HG02642 (cell line): ENCODE results near the gene ZNF674.
A peak's percentile ranks its signal among the peaks of the same experiment; 100 is the strongest.
"Not testable (repeated sequence)": the region's sequence is repeated elsewhere in the genome, so short reads cannot be mapped to it uniquely, and the experiment has no call there.

Source experiments
- ATAC-seq: cut with Tn5 transposase; IDR thresholded peaks from one replicate; pipeline ENCODE4 v1.9.1; 2021; ENCODE audit warnings: mild to moderate bottlenecking; ENCODE audit not compliant: unreplicated experiment, poor library complexity

Gene ZNF674

GRCh38 chrX:46571423-46572339 lies 26.5 kb upstream of the ZNF674 start:
- peak; percentile 17 for ATAC-seq

GRCh38 chrX:46569621-46570020 lies 24.4 kb upstream of the ZNF674 start:
- ATAC-seq, result no peak

- no peak for ATAC-seq
Measured at GRCh38 chrX:46567388-46567787, 22.2 kb upstream of the ZNF674 start.

GRCh38 chrX:46561824-46562657 lies 16.8 kb upstream of the ZNF674 start:
- ATAC-seq, result peak; percentile 99

- ATAC-seq, result no peak
Measured at GRCh38 chrX:46559062-46559461, 13.8 kb upstream of the ZNF674 start.

GRCh38 chrX:46554942-46555341 lies 9.7 kb upstream of the ZNF674 start:
- no peak for ATAC-seq

GRCh38 chrX:46553935-46554334 lies 8.7 kb upstream of the ZNF674 start:
- ATAC-seq, result no peak

- no peak for ATAC-seq
Measured at GRCh38 chrX:46551494-46552128, 6.4 kb upstream of the ZNF674 start.

GRCh38 chrX:46549914-46550313 lies 4.7 kb upstream of the ZNF674 start:
- ATAC-seq, result no peak

- ATAC-seq, result no peak
Measured at GRCh38 chrX:46547857-46548256, 2.6 kb upstream of the ZNF674 start.

- not testable (repeated sequence) for ATAC-seq
Measured at GRCh38 chrX:46544527-46544926, 694 bp downstream of the ZNF674 start.

GRCh38 chrX:46543441-46543840 lies 1.8 kb downstream of the ZNF674 start:
- ATAC-seq, result no peak

- no peak for ATAC-seq
Measured at GRCh38 chrX:46531442-46531841, 13.8 kb downstream of the ZNF674 start.

GRCh38 chrX:46530404-46530908 lies 14.8 kb downstream of the ZNF674 start:
- not testable (repeated sequence) for ATAC-seq

- not testable (repeated sequence) for ATAC-seq
Measured at GRCh38 chrX:46529740-46530403, 15.3 kb downstream of the ZNF674 start.

- not testable (repeated sequence) for ATAC-seq
Measured at GRCh38 chrX:46528640-46529039, 16.6 kb downstream of the ZNF674 start.

GRCh38 chrX:46506076-46506475 lies 39.1 kb downstream of the ZNF674 start:
- ATAC-seq, result no peak

GRCh38 chrX:46502848-46503247 lies 42.4 kb downstream of the ZNF674 start:
- no peak for ATAC-seq

- no peak for ATAC-seq
Measured at GRCh38 chrX:46500054-46500453, 45.2 kb downstream of the ZNF674 start.

- no peak for ATAC-seq
Measured at GRCh38 chrX:46488712-46489111, 56.5 kb downstream of the ZNF674 start.
